Stimulated activated naive CD8-positive, alpha-beta T cell treated with anti-CD3 and anti-CD28 coated beads, Interleukin-15, Interleukin-2, amounts not matched to agents 100 ng/mL and 50 ng/mL, for 24 hours (primary cell): ENCODE results near the gene C1QL2.

Experiments
- H3K27ac Mint-ChIP-seq: one replicate; pipeline ENCODE4 v1.8.0; 2021; ENCODE audit warnings: mild to moderate bottlenecking, mixed read lengths
- H3K27me3 Mint-ChIP-seq: one replicate; pipeline ENCODE4 v1.8.0; 2021; ENCODE audit warnings: mixed read lengths
- H3K36me3 Mint-ChIP-seq: one replicate; pipeline ENCODE4 v1.8.0; 2021; ENCODE audit warnings: low read depth, mixed read lengths
- H3K4me1 Mint-ChIP-seq: one replicate; pipeline ENCODE4 v1.8.0; 2021; ENCODE audit warnings: low read depth, mixed read lengths
- H3K4me3 Mint-ChIP-seq: one replicate; pipeline ENCODE4 v1.8.0; 2021; ENCODE audit warnings: mild to moderate bottlenecking, mixed read lengths
- H3K9me3 Mint-ChIP-seq: one replicate; pipeline ENCODE4 v1.8.0; 2021; ENCODE audit warnings: mixed read lengths

Gene C1QL2

DNA sequence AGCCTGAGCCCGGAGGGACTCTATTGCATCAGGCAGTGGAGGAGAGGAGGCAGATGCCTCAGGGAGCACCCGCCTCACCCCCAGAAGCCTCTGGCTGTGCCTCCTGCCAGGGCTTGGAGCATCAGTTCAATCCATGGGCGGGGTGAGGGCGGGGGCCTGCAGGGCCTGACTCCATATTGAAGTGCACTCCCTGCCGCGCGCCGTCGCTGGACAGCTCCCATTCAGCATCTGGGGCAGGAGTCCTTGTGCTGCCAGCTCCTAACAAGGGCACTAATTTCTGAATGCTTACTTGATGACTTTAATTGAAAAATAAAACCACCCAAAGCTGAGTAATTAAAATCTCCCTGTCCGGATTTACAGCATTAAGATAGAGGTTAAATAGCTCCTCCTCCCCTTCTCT lies 23.8 kb downstream of the C1QL2 start:
- no peaks in the 10 kb centered on the region for H3K9me3 Mint-ChIP-seq
- H3K4me1 Mint-ChIP-seq = no peaks in the 10 kb centered on the region
- no peak overlapping the region for H3K27ac Mint-ChIP-seq
- no peaks in the 10 kb centered on the region for H3K36me3 Mint-ChIP-seq
- peaks cover 7% of the 10 kb centered on the region for H3K27me3 Mint-ChIP-seq
- no peak overlapping the region for H3K4me3 Mint-ChIP-seq

DNA sequence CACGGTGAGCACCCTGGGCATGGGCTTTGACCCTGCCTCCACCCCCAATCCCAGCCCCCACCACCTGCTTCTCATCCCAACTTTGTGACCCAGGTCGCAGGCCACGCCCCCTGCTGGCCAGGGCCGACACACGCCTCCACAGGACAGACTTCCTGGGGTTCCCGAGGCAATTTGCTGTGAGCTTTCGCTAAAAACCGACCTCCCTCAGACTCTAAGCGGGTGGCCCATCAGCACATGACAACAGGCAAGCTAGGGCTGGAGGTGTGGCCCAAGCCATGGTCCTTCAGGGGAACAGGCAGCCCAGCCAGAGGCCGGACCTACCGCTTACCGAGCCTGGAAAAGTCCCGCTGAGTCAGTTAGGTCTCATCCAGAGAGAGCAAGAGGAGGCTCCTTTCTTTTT lies 31.9 kb downstream of the C1QL2 start:
- H3K27me3 Mint-ChIP-seq = peaks cover 14% of the 10 kb centered on the region
- no peaks in the 10 kb centered on the region for H3K4me1 Mint-ChIP-seq
- H3K4me3 Mint-ChIP-seq = no peak overlapping the region
- no peaks in the 10 kb centered on the region for H3K36me3 Mint-ChIP-seq
- no peaks in the 10 kb centered on the region for H3K9me3 Mint-ChIP-seq
- no peak overlapping the region for H3K27ac Mint-ChIP-seq

- Mint-ChIP-seq H3K27me3 (peaks cover 11% of the 10 kb centered on the region), H3K27ac (no peak overlapping the region), H3K4me1 (no peaks in the 10 kb centered on the region), H3K9me3 (no peaks in the 10 kb centered on the region), H3K36me3 (no peaks in the 10 kb centered on the region), H3K4me3 (no peak overlapping the region)
Observed at GRCh38 chr2:119123389-119123788, 35.2 kb downstream of the C1QL2 start.

GRCh38 chr2:119122663-119123062 lies 35.9 kb downstream of the C1QL2 start:
- Mint-ChIP-seq H3K27ac (no peak overlapping the region), H3K36me3 (no peaks in the 10 kb centered on the region), H3K9me3 (no peaks in the 10 kb centered on the region), H3K4me3 (no peak overlapping the region), H3K27me3 (peaks cover 11% of the 10 kb centered on the region), H3K4me1 (no peaks in the 10 kb centered on the region)

DNA sequence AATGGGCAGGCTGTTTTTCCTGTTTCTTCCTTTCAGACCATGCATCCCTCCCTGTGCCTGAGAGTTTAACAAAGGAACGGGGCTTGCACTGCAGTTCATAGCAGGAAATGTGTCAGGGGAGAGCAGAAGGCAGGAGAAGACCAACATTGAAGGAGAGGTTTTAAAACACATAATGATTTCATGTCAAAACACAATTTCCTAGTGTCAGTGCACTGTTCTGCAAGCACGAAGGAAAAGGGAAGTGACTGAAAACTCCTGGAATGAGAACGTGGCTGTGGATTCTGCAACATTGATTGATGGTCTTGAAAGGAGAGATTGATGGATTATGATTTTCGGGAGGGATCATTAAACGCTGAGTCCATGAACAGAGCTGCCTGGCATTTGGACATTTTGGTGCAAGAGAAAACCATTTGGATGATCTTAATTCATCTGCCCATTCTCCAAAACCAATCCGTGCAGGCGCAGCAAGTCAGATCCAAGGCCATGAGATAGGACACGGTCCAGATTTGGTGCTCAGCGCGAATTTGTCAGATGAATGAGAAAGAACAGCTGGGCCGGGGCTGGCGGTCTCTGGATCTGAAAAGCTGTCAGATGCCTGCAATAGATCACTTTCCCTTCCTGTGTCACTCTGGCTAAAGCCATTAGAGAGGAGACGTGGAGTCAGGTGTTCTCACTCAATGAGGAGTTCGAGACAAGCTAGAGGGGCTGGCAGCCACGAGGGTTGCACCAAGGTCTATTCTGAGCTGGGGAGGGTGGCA lies 38.4 kb downstream of the C1QL2 start:
- H3K9me3 Mint-ChIP-seq = no peaks in the 10 kb centered on the region
- H3K36me3 Mint-ChIP-seq = no peaks in the 10 kb centered on the region
- no peaks in the 10 kb centered on the region for H3K4me1 Mint-ChIP-seq
- H3K27ac Mint-ChIP-seq = no peak overlapping the region
- no peak overlapping the region for H3K4me3 Mint-ChIP-seq
- peaks cover 11% of the 10 kb centered on the region for H3K27me3 Mint-ChIP-seq

- no peak overlapping the region for H3K4me3 Mint-ChIP-seq
- H3K27ac Mint-ChIP-seq = no peak overlapping the region
- peaks cover 11% of the 10 kb centered on the region for H3K27me3 Mint-ChIP-seq
- H3K9me3 Mint-ChIP-seq = no peaks in the 10 kb centered on the region
- H3K36me3 Mint-ChIP-seq = no peaks in the 10 kb centered on the region
- no peaks in the 10 kb centered on the region for H3K4me1 Mint-ChIP-seq
Observed at GRCh38 chr2:119119076-119119785, 39.3 kb downstream of the C1QL2 start.

GRCh38 chr2:119117891-119118882 lies 40.4 kb downstream of the C1QL2 start:
- peaks cover 16% of the 10 kb centered on the region for H3K27me3 Mint-ChIP-seq
- H3K4me3 Mint-ChIP-seq = no peak overlapping the region
- H3K27ac Mint-ChIP-seq = no peak overlapping the region
- no peaks in the 10 kb centered on the region for H3K36me3 Mint-ChIP-seq
- H3K4me1 Mint-ChIP-seq = no peaks in the 10 kb centered on the region
- no peaks in the 10 kb centered on the region for H3K9me3 Mint-ChIP-seq

DNA sequence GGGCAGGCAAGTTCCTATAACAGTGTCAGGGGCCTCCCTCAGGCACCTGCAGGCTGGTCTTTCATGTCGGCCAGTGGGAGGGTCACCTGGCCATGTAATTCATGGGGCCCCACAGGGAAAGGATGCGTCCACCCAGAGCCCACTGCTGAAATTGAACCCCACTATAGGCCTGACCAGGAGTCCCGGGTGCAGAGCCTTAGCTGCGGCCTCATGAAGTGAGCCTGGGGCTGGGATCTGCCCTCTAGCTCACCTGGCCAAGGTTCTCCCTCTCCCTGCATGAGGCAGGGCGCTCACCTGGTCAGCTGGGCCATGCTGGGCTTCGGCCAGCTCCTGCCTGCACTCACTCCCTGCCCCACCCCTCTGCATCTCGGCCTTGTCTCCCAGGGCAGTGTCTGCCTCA lies 41.1 kb downstream of the C1QL2 start:
- H3K27ac Mint-ChIP-seq = no peak overlapping the region
- peaks cover 16% of the 10 kb centered on the region for H3K27me3 Mint-ChIP-seq
- no peaks in the 10 kb centered on the region for H3K36me3 Mint-ChIP-seq
- H3K4me3 Mint-ChIP-seq = no peak overlapping the region
- no peaks in the 10 kb centered on the region for H3K9me3 Mint-ChIP-seq
- no peaks in the 10 kb centered on the region for H3K4me1 Mint-ChIP-seq

- Mint-ChIP-seq H3K27me3 (peaks cover 13% of the 10 kb centered on the region), H3K4me1 (no peaks in the 10 kb centered on the region), H3K9me3 (no peaks in the 10 kb centered on the region), H3K27ac (no peak overlapping the region), H3K4me3 (no peak overlapping the region), H3K36me3 (no peaks in the 10 kb centered on the region)
Observed at GRCh38 chr2:119116411-119117295, 41.9 kb downstream of the C1QL2 start.

GRCh38 chr2:119114266-119114665 lies 44.3 kb downstream of the C1QL2 start:
- Mint-ChIP-seq H3K4me1 (no peaks in the 10 kb centered on the region), H3K27ac (no peak overlapping the region), H3K4me3 (no peak overlapping the region), H3K36me3 (no peaks in the 10 kb centered on the region), H3K27me3 (peaks cover 10% of the 10 kb centered on the region), H3K9me3 (peaks cover 11% of the 10 kb centered on the region)

DNA sequence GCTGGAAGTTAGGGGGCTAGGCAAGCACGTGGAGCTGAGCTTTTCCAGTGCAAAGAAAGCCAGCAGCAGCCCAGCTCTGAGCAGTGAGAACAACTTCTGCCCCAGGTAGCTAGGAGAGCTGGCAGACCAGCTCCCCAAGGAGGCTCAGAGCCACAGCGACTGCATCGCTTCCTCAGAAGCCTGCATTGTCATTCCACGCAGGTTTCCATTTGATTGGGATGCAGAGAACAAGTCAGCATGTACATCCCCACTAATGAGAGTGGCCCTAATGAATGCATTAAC lies 45.1 kb downstream of the C1QL2 start:
- H3K9me3 Mint-ChIP-seq = peaks cover 11% of the 10 kb centered on the region
- no peak overlapping the region for H3K4me3 Mint-ChIP-seq
- H3K4me1 Mint-ChIP-seq = no peaks in the 10 kb centered on the region
- H3K36me3 Mint-ChIP-seq = no peaks in the 10 kb centered on the region
- no peak overlapping the region for H3K27ac Mint-ChIP-seq
- H3K27me3 Mint-ChIP-seq = peaks cover 10% of the 10 kb centered on the region

DNA sequence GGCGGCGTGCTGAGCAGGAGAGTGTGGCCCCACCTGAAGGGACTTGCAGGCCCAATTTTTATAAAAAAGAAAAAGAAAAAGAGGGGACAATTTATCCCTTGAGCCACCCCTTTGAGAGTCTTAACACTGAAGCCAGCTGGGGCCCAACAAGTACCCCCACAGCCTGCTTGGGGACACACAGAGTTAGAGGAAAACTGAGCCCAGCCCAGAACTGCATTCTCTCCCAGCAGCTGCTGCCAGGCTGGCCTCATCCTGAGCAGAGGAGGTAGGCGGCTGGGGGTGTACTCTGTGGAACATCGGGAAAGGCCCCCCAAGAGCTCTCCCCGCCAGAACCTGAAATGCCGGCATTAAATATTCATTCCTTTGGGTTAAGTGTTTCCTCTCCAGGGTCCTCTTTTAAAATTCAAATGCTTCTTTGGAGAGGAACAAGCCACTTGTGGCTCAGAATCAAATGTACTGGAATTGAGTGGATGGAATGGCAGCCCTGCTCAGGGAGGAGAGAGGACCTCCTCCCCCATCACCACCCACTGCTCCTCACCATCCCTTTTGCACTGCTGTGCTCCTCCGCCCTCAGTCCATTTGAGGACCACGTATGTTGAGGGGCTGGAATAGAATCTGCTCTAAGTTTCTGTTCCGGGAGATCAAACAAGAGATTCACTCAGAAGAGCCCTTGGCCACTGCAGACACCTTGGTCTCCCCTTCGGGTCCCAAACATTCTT lies 45.6 kb downstream of the C1QL2 start:
- H3K27me3 Mint-ChIP-seq = peaks cover 10% of the 10 kb centered on the region
- H3K4me3 Mint-ChIP-seq = no peak overlapping the region
- peaks cover 11% of the 10 kb centered on the region for H3K9me3 Mint-ChIP-seq
- no peak overlapping the region for H3K27ac Mint-ChIP-seq
- H3K36me3 Mint-ChIP-seq = no peaks in the 10 kb centered on the region
- no peaks in the 10 kb centered on the region for H3K4me1 Mint-ChIP-seq

DNA sequence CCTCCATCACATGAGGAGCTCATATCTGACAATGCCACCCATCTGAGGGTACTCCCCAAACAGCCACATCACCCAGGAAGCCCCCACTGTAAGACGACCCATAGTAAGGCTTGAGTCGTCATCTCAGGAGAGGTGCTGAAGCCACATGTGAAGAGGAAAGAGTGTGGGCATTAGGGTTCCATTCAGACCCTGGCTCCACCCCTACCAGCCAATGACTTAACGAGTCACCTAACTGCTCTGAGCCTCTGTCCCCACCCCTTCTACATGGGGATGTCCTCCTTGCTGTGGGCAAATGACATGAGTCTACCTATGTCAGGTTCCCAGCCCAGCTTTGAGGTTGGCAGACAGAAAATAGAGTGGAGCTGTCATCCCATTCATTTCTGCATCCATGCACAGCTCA lies 46.3 kb downstream of the C1QL2 start:
- H3K36me3 Mint-ChIP-seq = no peaks in the 10 kb centered on the region
- H3K9me3 Mint-ChIP-seq = peaks cover 11% of the 10 kb centered on the region
- H3K4me1 Mint-ChIP-seq = no peaks in the 10 kb centered on the region
- H3K27me3 Mint-ChIP-seq = peaks cover 15% of the 10 kb centered on the region
- H3K27ac Mint-ChIP-seq = no peak overlapping the region
- no peak overlapping the region for H3K4me3 Mint-ChIP-seq
